Stimulated activated CD8-positive, alpha-beta memory T cell treated with anti-CD3 and anti-CD28 coated beads, Interleukin-4, amount 100 ng/mL, for 48 hours (primary cell): ENCODE data around the gene NUBP2.

Experiments
- DNase-seq: peaks from one replicate; pipeline ENCODE4 v3.0.0-alpha.2; 2020

Gene NUBP2

DNA sequence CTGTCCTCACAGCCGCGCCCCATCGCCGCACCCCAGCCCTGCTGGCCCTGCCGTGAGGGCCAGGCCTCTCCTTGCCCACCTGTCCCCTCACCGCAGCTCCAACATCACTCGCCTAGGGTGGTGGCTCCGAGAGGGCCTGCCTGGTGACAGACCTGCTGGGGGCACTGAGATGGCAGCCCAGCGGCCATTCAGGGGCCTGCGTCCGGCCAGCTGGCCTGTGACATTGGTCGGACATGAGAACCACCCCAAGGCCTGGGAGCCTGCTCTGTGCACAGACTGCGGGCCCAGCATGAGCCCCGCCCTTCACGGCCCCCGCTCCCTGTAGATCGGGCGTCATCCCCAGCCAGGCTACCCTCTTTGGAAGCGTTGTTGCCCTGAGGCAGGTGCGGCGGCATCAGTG lies 23.2 kb upstream of the NUBP2 start:
- no peak for DNase-seq

DNA sequence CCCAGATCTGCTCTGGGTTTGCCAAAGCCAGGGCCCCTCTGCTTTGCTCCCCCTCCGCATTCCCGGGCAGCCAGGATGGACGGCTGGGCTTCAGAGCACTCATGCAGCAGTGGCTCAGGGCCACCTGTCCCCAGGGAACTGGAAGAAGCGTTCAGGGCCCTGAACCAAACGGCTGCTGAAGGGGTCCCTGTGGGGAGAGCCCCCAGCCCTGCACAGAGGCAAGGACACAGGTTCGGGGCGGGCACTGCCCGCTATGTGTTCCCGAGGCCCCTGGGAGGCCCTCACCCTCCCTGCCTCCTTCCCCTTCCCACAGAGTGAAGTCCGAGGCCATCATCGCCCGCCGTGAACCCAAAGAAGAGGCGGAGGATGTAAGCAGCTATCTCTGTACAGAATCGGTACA lies 21.8 kb upstream of the NUBP2 start:
- no peak for DNase-seq

DNA sequence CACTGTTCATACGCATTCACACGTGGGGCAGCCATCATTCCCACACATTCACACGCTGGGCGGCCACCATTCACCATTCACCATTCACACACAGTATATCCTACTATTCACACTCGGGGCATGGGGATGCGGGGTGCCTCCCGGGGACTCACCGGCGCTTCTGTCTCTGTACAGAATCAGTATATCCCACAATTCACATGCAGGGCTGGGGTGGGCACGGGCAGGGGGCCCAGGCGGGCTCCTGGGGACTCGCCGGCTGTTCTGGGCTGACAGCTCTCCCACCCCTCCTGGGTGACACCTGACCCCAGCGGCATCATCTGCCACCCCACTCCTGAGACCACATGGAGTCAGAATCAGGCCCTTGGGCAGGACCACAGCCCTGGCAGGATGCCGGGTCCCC lies 21.0 kb upstream of the NUBP2 start:
- DNase-seq: no peak

DNA sequence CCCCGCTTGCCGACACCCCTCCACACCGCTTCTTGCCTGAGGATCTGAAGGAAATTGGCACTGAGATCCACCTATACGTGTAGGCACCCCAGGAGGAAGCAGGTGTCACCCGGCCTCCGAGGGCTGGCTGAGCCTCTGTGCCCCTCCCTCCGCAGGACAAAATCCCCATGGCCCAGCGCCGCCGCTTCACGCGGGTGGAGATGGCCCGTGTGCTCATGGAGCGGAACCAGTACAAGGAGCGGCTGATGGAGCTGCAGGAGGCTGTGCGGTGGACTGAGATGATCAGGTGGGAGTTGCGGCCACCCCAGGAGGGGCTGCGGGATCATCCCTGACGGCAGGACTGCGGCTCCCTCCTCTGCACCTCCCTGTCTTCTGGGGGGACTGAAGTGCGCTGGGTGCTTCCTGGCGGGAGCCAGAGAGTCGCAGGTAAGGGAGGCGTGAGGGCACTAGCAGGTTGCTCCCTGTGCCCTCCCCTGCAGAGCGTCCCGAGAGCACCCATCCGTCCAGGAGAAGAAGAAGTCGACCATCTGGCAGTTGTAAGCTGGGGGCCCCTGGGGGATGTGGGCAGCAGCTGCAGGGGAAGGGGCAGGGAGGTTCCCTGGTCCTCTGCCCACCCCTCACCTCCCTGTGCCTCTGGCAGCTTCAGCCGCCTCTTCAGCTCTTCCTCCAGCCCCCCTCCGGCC lies 20.4 kb upstream of the NUBP2 start:
- no peak for DNase-seq

DNA sequence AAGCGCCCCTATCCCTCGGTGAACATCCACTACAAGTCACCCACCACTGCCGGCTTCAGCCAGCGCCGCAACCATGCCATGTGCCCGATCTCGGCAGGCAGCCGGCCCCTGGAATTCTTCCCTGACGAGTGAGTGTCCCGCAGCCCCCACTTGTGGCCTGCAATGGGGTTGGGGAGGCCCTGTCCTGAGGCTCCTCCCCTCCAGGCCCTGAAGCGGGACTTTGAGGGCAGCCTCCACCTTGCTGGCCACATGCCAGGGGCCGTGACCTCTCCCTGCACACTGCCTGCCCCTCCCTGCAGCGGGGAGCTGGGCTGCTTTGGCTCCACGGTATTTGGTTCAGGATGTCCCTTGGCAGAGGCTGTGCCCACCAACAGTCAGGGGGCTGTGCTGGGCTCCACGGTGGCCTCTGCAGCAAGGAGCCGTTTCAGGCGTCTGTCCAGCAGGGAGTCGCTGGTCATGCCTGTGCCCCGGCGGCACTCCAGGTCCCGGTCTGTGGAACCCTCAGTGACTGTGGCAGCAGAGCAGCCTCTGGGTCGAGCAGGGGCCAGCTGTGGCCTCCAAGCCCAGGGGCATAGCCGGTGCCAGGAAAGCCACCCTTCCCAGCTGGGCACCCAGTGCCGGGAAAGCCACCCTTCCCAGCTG lies 19.8 kb upstream of the NUBP2 start:
- DNase-seq: no peak

DNA sequence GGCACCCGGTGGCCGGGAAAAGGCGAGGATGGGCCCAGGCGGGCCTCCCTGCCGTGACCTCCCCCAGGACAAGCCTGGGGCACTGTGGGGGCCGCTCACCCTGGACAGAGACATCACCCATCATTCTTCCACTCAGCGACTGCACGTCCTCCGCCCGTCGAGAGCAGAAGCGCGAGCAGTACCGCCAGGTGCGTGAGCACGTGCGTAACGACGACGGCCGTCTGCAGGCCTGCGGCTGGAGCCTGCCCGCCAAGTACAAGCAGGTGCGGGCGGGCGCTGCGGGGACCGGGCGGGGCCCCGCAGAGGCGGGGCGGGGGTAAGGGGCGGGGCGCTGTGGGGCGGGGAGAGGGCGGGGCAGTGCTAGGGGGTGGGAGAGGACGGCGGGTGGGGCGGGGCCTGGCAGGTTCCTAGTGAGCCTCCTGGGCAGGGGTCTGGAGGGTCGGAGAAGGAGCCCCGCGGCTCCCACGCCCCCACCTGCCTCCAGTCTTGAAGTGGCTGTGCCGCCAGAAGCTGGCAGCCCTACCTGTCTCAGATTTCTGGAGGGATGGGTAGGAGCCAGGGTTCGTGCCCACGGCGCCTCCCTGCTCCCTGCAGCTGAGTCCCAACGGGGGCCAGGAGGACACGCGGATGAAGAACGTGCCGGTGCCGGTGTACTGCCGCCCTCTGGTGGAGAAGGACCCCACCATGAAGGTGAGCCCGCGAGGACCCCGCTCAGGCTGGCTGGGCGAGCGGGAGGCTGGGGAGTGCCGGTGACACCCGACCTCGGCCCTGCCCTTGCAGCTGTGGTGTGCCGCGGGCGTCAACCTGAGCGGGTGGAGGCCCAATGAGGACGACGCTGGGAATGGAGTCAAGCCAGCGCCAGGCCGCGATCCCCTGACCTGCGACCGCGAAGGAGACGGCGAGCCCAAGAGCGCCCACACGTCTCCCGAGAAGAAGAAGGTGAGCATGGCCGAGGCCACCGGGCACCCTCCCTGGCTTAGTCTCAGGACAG lies 18.9 kb upstream of the NUBP2 start:
- no peak for DNase-seq

DNA sequence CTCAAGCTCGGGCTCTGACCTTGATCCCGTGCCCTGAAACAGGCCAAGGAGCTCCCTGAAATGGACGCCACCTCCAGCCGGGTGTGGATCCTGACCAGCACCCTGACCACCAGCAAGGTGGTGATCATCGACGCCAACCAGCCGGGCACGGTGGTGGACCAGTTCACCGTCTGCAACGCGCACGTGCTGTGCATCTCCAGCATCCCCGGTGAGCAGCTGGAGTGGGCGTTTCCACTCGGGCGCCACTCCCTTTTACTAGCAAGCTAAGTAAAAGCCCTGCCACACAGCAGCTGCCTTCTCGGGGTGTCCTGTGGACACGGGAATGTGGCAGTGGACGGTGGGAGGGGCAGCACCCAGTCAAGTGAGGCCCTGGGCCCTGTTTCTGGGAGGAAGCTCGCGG lies 17.8 kb upstream of the NUBP2 start:
- no peak for DNase-seq

DNA sequence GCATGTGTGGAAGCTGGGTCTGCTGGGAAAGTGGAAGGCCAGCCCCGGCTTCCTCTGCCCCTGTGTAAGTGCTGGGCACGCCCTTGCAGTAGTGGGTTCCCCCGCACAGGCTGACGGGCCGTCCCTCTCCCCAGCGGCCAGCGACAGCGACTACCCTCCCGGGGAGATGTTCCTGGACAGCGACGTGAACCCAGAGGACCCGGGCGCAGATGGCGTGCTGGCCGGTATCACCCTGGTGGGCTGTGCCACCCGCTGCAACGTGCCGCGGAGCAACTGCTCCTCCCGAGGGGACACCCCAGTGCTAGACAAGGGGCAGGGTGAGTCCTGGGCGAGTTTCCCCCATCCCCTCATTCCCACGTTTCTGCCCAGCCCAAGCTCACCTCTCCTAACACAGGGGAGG lies 16.9 kb upstream of the NUBP2 start:
- DNase-seq: no peak

DNA sequence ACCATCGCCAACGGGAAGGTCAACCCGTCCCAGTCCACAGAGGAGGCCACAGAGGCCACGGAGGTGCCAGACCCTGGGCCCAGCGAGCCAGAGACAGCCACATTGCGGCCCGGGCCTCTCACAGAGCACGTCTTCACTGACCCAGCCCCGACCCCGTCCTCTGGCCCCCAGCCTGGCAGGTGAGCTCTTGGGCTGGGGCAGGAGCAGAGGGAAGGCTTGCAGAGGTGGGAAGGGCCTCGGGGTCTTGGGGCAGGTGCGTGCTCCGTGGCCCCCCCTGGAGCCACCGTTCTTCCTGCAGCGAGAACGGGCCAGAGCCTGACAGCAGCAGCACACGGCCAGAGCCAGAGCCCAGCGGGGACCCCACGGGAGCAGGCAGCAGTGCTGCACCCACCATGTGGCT lies 16.5 kb upstream of the NUBP2 start:
- DNase-seq: no peak

DNA sequence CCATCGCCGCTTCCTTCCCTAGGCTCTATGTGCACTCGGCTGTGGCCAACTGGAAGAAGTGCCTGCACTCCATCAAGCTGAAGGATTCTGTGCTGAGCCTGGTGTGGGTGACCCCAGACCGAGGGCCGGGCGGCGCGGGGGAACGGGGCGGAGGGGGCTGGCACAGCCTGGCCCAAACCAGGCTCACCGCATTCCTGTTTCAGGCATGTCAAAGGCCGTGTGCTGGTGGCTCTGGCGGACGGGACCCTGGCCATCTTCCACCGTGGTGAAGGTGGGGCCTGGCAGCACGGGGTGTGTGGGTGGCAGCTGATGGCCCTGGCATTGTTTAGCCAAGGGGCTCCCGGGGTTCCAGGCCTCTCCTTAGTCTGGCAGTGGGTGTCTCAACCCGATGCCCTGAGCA lies 16.1 kb upstream of the NUBP2 start:
- DNase-seq: no peak

DNA sequence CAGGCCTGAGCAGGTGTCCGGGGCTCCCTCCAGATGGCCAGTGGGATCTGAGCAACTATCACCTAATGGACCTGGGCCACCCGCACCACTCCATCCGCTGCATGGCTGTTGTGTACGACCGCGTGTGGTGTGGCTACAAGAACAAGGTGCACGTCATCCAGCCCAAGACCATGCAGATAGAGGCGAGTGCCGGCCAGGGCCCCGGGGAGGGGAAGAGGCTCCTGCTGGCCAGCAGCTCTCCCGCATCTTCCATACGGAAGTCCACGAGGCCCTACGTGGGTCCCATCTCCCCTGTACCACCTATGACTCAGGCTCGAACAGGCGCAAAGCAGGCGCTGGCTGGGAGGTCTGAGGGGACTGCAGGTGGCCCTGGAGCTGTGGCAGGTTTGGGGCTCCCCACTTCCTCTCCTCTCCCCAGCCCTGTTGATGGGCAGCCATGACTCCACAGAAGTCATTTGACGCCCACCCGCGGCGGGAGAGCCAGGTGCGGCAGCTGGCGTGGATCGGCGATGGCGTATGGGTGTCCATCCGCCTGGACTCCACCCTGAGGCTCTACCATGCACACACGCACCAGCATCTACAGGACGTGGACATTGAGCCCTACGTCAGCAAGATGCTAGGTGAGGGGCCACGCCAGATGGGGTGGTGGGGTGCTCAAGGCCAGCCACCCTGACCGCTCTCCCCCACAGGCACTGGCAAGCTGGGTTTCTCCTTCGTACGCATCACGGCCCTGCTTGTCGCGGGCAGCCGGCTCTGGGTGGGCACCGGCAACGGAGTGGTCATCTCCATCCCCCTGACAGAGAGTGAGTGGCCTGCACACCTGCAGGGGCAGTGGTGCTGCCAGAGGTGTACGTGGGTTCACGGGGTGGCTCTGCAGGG lies 15.4 kb upstream of the NUBP2 start:
- DNase-seq: no peak

DNA sequence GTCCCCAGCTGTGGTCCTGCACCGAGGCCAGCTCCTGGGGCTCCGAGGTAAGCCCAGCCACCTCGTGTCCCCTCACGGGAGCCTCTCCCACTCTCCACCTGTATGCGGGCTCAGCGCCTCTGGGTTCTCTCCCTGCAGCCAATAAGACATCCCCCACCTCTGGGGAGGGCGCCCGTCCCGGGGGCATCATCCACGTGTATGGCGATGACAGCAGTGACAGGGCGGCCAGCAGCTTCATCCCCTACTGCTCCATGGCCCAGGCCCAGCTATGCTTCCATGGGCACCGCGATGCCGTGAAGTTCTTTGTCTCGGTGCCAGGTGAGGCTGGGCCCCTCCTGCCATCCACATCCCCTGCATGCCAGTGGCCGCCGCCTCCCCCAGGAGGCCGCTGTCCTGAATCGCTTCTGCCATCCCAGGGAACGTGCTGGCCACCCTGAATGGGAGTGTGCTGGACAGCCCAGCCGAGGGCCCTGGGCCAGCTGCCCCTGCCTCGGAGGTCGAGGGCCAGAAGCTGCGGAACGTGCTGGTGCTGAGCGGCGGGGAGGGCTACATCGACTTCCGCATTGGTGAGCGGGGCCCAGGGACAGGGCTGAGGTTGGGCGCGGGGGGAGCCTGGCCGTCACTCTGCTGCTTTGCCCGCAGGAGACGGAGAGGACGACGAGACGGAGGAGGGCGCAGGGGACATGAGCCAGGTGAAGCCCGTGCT lies 14.5 kb upstream of the NUBP2 start:
- no peak for DNase-seq

DNA sequence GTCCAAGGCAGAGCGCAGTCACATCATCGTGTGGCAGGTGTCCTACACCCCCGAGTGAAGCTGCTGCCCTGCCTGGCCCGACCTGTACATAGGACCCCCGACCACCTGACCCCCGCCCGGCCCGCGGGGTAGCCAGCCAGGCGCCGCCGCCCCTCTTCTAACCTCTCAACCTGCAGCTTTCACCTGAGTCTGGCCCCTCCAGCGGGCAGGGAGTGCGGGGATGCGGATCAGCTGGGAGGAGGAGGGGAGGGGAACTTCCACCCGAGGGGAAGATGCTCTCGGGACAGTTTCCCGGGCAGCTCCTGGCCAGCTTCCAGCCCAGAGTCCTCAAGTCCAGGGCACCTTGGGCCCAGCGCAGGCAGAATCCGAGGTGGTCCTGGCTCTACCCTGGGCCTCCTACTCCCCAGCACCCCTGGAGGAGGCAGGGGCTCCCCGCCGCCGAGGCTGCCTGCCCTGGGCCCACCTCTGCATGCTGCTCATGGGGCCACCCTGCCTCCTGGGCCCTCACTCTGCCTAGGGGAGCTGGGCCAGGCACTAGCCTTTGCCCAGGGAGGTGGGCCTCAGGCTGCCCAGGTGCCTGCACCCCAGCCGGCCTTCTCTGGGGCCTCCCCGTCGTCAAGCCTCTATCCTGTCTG lies 13.9 kb upstream of the NUBP2 start:
- no peak for DNase-seq

DNA sequence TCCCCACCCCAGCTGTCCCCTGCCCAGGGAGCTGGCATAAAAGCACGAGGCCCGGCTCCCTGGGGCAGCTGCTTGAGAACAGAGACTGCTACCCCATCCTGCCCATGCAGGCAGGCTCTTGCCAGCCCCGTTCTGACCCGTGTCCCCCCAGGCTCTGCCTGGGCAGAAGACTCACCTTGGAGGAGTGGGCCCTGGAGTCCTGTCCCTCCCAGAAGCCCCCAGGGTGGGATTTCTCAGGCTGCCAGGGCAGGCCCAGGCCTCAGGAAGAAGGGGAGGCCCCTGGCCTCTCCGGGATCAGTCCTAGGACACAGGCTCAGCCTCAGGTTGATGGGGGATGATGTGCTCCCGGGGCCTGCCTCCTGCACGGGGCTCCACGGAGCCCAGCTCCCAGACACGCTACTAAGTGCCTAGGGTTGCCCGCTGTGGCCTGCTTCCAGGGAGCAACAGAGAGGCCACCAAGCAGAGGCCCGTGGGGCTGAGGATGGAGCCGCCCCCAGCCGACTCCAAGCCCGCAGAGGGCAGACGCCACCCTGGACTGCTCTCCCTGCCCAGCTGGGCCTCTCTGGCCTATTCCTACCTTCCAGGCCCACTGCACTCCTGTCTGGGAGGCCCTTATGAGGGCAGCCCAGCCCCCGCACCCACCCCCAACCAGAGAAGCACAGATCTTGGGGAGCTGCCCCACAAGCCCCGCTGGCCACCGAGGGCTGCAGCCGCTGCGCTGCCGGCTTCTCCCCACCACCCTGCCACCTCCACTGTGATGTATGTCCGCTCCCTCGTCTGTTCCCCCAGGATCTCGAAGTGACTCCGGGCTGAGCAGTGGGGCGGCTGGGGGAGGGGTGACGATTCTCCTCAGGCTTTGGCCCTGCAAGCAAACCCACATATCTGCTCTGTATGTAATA lies 13.1 kb upstream of the NUBP2 start:
- DNase-seq: no peak

DNA sequence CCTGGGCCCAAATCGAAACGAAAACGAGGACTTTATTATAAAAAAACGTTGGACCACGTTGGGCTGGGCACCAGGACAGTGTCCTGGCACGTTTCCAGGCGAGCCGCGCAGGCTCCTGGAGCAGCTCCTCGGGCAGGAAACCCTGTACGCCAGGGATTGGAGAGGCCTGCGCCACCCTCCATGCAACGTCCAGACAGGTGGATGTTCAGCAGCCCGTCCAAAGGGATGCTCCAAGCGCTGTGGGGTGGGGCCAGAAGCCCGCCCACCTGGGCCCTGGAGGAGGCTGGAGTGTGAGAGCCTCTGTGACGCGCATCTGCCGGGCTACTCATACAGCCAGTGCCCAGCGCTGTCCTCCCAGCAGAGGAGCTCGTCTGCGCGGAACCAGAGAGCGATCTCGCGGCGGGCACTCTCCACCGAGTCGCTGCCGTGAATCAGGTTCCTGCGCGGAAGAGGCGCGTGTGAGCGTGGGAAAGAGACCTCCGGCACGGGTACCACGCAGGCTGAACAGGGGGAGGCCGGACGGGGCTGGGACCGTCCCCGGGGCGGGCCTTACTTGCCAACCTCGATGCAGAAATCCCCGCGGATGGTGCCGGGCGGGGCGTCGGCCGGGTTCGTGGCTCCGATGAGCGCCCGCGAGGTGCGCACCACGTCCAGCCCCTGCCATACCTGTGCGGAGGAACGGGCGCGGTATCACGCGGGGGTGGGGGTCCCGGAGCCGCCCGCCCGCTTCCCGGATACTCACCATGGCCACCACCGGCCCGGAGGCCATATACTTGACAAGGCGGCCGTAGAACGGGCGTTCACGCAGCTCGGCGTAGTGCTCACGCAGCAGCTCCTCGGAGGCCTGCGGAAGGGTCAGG lies 12.2 kb upstream of the NUBP2 start:
- peak; percentile 63 for DNase-seq

DNA sequence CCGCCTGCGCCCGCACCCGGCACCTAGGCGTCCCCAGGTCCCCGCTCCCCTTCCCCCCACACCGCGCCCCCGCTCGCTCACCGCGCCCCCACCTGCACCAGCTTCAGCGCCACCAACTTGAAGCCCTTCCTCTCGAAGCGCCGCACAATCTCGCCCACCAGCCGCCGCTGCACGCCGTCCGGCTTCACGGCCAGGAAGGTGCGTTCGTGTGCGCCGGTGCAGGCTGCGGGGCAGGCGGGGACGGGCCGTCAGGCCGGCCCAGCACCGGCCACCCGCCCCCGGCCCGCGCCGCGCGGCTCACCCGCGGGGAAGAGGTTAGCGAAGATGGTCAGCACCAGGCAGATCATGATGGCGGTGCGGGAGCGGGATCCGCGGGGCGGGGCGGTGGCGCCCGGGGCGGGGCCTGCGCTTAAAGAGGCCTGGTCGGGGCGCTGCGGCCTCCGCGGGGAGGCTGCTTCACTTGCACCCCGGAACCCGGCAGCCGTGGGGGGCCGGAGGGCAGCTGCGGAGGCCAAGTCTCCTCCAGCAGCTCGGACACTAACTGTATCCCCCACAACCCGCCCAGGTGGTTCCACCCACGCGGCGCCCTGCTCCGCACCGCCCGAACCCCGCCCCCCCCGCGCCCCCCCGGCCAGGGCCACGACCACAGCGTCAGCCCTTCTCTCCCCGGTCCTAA lies 11.4 kb upstream of the NUBP2 start, which contains the start of gene NME3:
TSS of gene NME3 (minus strand) at position 356 of the 676 bp plus-strand sequence. CDS start at position 347, 9 bp downstream.
- DNase-seq: peak; percentile 89

DNA sequence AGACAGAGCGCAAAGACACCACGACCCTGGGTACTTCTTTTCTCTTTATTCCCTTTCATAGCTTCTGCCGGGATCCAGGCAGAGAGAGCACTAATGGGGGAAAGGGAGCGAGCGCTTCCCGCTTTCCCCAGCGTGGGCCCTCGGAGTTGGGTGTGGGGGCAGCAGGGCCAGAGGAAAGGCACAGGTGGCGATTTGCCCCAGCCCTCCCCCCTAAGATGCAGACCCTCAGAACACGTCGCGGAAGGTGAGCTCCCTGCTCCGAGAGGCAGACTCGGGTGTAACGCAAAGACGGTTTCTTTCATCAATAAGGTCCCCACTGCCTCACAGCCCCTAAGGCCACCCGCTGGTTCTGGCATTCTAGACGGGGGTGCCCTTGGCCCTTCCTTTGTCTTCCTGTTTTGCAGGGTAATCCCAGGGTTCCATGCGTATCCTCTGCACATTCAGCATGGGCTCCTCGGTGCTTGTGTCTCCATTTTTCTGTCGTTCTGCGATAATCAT lies 10.8 kb upstream of the NUBP2 start:
- DNase-seq: no peak

DNA sequence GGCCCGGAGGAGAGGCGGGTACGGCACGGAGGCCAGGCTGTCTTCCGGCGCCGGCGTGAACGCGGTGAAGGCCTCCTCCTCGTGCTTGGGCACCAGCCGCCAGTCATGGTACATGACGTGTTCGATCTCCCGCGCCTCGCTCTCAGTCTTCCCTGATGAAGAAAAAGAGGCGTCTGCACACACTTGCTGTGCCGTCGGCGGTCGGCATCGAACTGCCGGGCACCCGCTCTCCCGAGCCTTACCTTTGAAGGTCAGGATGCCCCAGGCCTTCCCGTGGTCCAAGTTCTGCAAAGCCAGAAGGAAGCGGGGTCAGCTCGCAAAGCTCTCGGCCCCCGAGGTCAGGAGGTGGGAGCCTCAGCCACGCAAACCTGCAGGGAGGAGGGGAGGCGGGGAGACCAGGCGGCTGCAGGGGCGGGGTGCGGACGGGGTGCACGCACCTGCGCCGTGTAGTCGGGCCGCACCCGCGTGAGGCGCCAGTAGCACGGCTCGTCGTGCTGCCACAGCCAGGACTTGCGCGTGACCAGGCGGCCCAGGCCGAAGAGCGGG lies 10.3 kb upstream of the NUBP2 start, which contains the start of gene EME2:
TSS of gene EME2 (plus strand) at position 449 of the 546 bp plus-strand sequence. CDS start 418 bp downstream, outside the sequence.
- peak; percentile 69 for DNase-seq
